ENCODE results near the gene CFHR2. TPM values are rescaled to one million over a fixed set of nuclear protein-coding genes. Genes with fewer than 3 reads are reported as not detected.
A peak's percentile ranks its signal among the peaks of the same experiment; 100 is the strongest.
"Not testable (repeated sequence)": the region's sequence is repeated elsewhere in the genome, so short reads cannot be mapped to it uniquely, and the experiment has no call there.

Gene CFHR2
- total RNA-seq, 1 donor: not detected

GRCh38 chr1:196980859-196981258, 37.3 kb downstream of the CFHR2 start:
- TF ChIP-seq, protein P1, sequence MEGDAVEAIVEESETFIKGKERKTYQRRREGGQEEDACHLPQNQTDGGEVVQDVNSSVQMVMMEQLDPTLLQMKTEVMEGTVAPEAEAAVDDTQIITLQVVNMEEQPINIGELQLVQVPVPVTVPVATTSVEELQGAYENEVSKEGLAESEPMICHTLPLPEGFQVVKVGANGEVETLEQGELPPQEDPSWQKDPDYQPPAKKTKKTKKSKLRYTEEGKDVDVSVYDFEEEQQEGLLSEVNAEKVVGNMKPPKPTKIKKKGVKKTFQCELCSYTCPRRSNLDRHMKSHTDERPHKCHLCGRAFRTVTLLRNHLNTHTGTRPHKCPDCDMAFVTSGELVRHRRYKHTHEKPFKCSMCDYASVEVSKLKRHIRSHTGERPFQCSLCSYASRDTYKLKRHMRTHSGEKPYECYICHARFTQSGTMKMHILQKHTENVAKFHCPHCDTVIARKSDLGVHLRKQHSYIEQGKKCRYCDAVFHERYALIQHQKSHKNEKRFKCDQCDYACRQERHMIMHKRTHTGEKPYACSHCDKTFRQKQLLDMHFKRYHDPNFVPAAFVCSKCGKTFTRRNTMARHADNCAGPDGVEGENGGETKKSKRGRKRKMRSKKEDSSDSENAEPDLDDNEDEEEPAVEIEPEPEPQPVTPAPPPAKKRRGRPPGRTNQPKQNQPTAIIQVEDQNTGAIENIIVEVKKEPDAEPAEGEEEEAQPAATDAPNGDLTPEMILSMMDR (IDR thresholded peaks at IDR 0.05; ENCODE audit: insufficient read depth, low read length): no peak
- DNase-seq (ENCODE audit: low read depth): no peak
- H3K4me3 ChIP-seq (ENCODE audit: low read depth, low read length): no peak overlapping the region

- H3K4me3 ChIP-seq (ENCODE audit: low read depth, low read length); DNase-seq (ENCODE audit: low read depth): not testable (repeated sequence)
Measured at GRCh38 chr1:196982247-196982646, 38.7 kb downstream of the CFHR2 start.

DNA sequence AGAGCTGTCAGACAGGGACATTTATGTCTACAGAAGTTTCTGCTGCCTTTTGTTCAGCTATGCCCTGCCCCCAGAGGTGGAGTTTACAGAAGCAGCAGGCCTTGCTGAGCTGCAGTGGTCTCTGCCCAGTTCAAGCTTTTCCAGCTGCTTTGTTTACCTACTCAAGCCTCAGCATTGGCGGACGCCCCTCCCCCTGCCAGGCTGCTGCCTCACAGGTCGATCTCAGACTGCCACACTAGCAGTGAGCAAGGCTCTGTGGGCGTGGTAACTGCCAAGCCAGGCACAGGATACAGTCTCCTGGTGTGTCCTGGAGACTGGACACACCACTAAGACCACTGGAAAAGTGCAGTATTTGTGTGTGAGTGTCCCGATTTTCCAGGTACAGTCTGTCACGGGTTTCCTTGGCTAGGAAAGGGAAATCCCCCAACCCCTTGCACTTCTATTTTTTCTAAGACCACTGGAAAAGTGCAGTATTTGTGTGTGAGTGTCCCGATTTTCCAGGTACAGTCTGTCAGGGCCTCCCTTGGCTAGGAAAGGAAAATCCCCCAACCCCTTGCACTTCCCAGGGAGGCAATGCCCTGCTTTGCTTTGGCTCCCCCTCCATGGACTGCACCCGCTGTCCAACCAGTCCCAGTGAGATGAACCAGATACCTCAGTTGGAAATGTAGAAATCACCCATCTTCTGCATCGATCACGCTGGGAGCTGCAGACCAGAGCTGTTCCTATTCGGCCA, 48.5 kb downstream of the CFHR2 start:
- DNase-seq (ENCODE audit: low read depth); H3K4me3 ChIP-seq (ENCODE audit: low read depth, low read length): not testable (repeated sequence)

DNA sequence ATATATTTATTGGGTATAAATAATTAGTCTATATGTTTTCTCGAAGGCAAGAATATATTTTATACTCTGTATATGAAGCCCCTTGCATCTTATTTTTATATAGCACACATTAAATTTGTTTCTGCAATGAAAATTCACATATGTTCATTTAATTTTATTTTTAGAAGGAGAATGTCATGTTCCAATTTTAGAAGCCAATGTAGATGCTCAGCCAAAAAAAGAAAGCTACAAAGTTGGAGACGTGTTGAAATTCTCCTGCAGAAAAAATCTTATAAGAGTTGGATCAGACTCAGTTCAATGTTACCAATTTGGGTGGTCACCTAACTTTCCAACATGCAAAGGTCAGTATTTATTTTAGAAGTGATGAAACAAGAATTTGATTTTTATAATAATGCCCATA, 50.4 kb downstream of the CFHR2 start:
- TF ChIP-seq, protein P1 (IDR thresholded peaks at IDR 0.05; ENCODE audit: insufficient read depth, low read length): no peak
- H3K4me3 ChIP-seq (ENCODE audit: low read depth, low read length): no peak overlapping the region
- DNase-seq (ENCODE audit: low read depth): no peak

GRCh38 chr1:196997423-196997822, 53.9 kb downstream of the CFHR2 start:
- no peak overlapping the region for H3K4me3 ChIP-seq (ENCODE audit: low read depth, low read length)
- DNase-seq (ENCODE audit: low read depth): peak; percentile 94
- TF ChIP-seq, protein P1 (IDR thresholded peaks at IDR 0.05; ENCODE audit: insufficient read depth, low read length): peak; percentile 15

GRCh38 chr1:197001828-197002227, 58.3 kb downstream of the CFHR2 start:
- TF ChIP-seq, protein P1 (IDR thresholded peaks at IDR 0.05; ENCODE audit: insufficient read depth, low read length): no peak
- DNase-seq (ENCODE audit: low read depth): no peak
- no peak overlapping the region for H3K4me3 ChIP-seq (ENCODE audit: low read depth, low read length)

DNA sequence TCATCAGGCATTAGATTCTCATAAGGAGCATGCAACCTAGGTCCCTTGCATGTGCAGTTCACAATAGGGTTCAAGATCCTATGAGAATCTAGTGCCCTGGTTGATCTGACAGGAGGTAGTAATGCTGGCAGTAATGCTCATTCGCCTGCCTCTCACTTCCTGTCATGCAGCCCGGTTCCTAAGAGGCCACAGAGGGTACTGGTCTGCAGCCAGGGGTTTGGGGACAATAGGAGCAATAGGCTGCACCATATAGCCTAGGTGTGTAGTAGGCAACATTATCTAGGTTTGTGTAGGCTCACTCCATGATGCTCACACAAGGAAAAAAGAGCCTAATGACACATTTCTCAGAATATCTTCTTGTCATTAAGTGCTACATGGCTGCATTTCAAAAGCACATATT, 59.6 kb downstream of the CFHR2 start:
- TF ChIP-seq, protein P1 (IDR thresholded peaks at IDR 0.05; ENCODE audit: insufficient read depth, low read length): no peak
- no peak for DNase-seq (ENCODE audit: low read depth)

GRCh38 chr1:197008861-197009260, 65.3 kb downstream of the CFHR2 start:
- no peak for DNase-seq (ENCODE audit: low read depth)
- H3K4me3 ChIP-seq (ENCODE audit: low read depth, low read length): no peak overlapping the region
- TF ChIP-seq, protein P1 (IDR thresholded peaks at IDR 0.05; ENCODE audit: insufficient read depth, low read length): no peak

More for the DNA sequence above, 59.6 kb downstream of the CFHR2 start:
- H3K4me3 ChIP-seq (ENCODE audit: low read depth, low read length): no peak overlapping the region

Data from fibroblast of the aortic adventitia (primary cell).